Ishikawa (cell line): ENCODE data around the gene FADS6.

Source experiments
- EP300 ChIP-seq: IDR thresholded peaks from 2 replicates; pipeline ENCODE4 v1.6.1; 2012; ENCODE audit warnings: borderline replicate concordance
- YY1 ChIP-seq: IDR thresholded peaks from 2 replicates; pipeline ENCODE4 v1.6.1; 2012; ENCODE audit warnings: low read depth
- TF ChIP-seq, protein P1 (sequence below): IDR thresholded peaks from 2 replicates; pipeline ENCODE4 v1.6.1; 2012
- TF ChIP-seq, protein P2 (sequence below): IDR thresholded peaks from 2 replicates; pipeline ENCODE4 v1.6.1; 2012; ENCODE audit warnings: low read depth, mild to moderate bottlenecking
- TF ChIP-seq, protein P3 (sequence below): IDR thresholded peaks from 2 replicates; pipeline ENCODE4 v1.6.1; 2012

DNA sequence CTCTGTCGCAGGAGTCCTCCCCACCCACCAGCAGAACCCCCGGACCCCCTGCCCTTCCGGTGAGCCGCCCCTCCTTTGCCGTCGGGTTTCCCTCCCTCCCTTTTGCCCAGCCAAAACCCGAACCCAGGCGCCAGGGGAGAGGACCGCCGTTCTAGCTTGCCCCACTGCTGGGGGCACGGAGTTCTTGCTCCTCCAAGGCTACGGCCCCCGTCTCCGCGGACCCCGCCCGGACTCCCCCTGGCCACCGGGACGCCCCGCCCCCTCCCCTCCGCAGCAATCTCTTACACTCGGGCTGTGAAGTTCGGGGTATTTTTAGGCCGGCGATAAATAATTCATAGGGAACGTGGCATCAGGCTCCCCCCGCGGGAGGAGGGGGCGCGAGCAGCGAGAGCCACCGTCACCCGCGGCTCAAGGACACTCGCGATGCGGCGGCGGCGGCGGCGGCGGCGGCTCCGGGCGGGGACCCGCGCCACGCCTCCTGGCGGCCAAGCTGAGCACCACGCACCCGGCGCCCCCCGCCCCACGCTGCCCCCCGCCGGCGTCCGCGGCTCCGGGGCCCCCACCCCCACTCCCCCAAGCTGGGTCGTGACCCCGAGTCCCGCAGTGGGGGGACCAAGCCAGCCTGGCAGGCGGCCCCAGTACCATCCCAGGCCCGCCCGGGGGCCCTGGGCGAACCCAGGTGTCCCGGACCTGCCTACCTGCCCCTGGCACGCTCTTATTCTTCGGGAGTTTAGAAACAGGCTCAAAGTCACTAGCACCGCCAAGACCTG lies 33.8 kb downstream of the FADS6 start, which contains the start of gene GRIN2C:
- TF ChIP-seq EP300 (no peak), YY1 (no peak)
- TF ChIP-seq, protein P1, sequence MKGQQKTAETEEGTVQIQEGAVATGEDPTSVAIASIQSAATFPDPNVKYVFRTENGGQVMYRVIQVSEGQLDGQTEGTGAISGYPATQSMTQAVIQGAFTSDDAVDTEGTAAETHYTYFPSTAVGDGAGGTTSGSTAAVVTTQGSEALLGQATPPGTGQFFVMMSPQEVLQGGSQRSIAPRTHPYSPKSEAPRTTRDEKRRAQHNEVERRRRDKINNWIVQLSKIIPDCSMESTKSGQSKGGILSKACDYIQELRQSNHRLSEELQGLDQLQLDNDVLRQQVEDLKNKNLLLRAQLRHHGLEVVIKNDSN: no peak
- TF ChIP-seq, protein P2, sequence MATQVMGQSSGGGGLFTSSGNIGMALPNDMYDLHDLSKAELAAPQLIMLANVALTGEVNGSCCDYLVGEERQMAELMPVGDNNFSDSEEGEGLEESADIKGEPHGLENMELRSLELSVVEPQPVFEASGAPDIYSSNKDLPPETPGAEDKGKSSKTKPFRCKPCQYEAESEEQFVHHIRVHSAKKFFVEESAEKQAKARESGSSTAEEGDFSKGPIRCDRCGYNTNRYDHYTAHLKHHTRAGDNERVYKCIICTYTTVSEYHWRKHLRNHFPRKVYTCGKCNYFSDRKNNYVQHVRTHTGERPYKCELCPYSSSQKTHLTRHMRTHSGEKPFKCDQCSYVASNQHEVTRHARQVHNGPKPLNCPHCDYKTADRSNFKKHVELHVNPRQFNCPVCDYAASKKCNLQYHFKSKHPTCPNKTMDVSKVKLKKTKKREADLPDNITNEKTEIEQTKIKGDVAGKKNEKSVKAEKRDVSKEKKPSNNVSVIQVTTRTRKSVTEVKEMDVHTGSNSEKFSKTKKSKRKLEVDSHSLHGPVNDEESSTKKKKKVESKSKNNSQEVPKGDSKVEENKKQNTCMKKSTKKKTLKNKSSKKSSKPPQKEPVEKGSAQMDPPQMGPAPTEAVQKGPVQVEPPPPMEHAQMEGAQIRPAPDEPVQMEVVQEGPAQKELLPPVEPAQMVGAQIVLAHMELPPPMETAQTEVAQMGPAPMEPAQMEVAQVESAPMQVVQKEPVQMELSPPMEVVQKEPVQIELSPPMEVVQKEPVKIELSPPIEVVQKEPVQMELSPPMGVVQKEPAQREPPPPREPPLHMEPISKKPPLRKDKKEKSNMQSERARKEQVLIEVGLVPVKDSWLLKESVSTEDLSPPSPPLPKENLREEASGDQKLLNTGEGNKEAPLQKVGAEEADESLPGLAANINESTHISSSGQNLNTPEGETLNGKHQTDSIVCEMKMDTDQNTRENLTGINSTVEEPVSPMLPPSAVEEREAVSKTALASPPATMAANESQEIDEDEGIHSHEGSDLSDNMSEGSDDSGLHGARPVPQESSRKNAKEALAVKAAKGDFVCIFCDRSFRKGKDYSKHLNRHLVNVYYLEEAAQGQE: no peak
- TF ChIP-seq, protein P3, sequence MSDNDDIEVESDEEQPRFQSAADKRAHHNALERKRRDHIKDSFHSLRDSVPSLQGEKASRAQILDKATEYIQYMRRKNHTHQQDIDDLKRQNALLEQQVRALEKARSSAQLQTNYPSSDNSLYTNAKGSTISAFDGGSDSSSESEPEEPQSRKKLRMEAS: no peak
